NK-92 (cell line): ENCODE data around the gene NTPCR.
A peak's percentile ranks its signal among the peaks of the same experiment; 100 is the strongest.
"Not testable (repeated sequence)": the region's sequence is repeated elsewhere in the genome, so short reads cannot be mapped to it uniquely, and the experiment has no call there.

Experiments used
- DNase-seq: peaks from one replicate; lab custom pipeline; 2025; ENCODE audit not compliant: unreplicated experiment; lab: John Stamatoyannopoulos, UW

NTPCR gene

GRCh38 chr1:232950197-232951176, at the start of gene NTPCR:
Gene NTPCR (plus strand): TSS chr1:232950611. CDS start chr1:232950711, 100 bp downstream.
- peak; percentile 73 for DNase-seq

GRCh38 chr1:232900818-232901217, 49.6 kb upstream of the NTPCR start:
- no peak for DNase-seq

- no peak for DNase-seq
Observed at GRCh38 chr1:232901255-232901654, 49.2 kb upstream of the NTPCR start.

GRCh38 chr1:232902774-232903350, 47.5 kb upstream of the NTPCR start:
- DNase-seq, result no peak

GRCh38 chr1:232904131-232904530, 46.3 kb upstream of the NTPCR start:
- no peak for DNase-seq

GRCh38 chr1:232904566-232904965, 45.8 kb upstream of the NTPCR start:
- no peak for DNase-seq

GRCh38 chr1:232905331-232906034, 44.9 kb upstream of the NTPCR start:
- no peak for DNase-seq

- no peak for DNase-seq
Observed at GRCh38 chr1:232906441-232906840, 44.0 kb upstream of the NTPCR start.

- DNase-seq, result no peak
Observed at GRCh38 chr1:232908831-232909230, 41.6 kb upstream of the NTPCR start.

GRCh38 chr1:232909752-232910151, 40.7 kb upstream of the NTPCR start:
- no peak for DNase-seq

- DNase-seq, result no peak
Observed at GRCh38 chr1:232911027-232911599, 39.3 kb upstream of the NTPCR start.

GRCh38 chr1:232912845-232913580, 37.4 kb upstream of the NTPCR start:
- no peak for DNase-seq

GRCh38 chr1:232914271-232914670, 36.1 kb upstream of the NTPCR start:
- not testable (repeated sequence) for DNase-seq

- no peak for DNase-seq
Observed at GRCh38 chr1:232915212-232915611, 35.2 kb upstream of the NTPCR start.

GRCh38 chr1:232917053-232917452, 33.4 kb upstream of the NTPCR start:
- DNase-seq, result no peak

GRCh38 chr1:232921381-232921780, 29.0 kb upstream of the NTPCR start:
- DNase-seq, result no peak

- DNase-seq, result no peak
Observed at GRCh38 chr1:232922485-232922884, 27.9 kb upstream of the NTPCR start.

- DNase-seq, result no peak
Observed at GRCh38 chr1:232923739-232924386, 26.5 kb upstream of the NTPCR start.

- DNase-seq, result no peak
Observed at GRCh38 chr1:232924874-232925273, 25.5 kb upstream of the NTPCR start.
